Measurements from ENCODE around the gene MYO9B.

Gene MYO9B, protein sequence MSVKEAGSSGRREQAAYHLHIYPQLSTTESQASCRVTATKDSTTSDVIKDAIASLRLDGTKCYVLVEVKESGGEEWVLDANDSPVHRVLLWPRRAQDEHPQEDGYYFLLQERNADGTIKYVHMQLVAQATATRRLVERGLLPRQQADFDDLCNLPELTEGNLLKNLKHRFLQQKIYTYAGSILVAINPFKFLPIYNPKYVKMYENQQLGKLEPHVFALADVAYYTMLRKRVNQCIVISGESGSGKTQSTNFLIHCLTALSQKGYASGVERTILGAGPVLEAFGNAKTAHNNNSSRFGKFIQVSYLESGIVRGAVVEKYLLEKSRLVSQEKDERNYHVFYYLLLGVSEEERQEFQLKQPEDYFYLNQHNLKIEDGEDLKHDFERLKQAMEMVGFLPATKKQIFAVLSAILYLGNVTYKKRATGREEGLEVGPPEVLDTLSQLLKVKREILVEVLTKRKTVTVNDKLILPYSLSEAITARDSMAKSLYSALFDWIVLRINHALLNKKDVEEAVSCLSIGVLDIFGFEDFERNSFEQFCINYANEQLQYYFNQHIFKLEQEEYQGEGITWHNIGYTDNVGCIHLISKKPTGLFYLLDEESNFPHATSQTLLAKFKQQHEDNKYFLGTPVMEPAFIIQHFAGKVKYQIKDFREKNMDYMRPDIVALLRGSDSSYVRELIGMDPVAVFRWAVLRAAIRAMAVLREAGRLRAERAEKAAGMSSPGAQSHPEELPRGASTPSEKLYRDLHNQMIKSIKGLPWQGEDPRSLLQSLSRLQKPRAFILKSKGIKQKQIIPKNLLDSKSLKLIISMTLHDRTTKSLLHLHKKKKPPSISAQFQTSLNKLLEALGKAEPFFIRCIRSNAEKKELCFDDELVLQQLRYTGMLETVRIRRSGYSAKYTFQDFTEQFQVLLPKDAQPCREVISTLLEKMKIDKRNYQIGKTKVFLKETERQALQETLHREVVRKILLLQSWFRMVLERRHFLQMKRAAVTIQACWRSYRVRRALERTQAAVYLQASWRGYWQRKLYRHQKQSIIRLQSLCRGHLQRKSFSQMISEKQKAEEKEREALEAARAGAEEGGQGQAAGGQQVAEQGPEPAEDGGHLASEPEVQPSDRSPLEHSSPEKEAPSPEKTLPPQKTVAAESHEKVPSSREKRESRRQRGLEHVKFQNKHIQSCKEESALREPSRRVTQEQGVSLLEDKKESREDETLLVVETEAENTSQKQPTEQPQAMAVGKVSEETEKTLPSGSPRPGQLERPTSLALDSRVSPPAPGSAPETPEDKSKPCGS (N-terminal part only)

DNA sequence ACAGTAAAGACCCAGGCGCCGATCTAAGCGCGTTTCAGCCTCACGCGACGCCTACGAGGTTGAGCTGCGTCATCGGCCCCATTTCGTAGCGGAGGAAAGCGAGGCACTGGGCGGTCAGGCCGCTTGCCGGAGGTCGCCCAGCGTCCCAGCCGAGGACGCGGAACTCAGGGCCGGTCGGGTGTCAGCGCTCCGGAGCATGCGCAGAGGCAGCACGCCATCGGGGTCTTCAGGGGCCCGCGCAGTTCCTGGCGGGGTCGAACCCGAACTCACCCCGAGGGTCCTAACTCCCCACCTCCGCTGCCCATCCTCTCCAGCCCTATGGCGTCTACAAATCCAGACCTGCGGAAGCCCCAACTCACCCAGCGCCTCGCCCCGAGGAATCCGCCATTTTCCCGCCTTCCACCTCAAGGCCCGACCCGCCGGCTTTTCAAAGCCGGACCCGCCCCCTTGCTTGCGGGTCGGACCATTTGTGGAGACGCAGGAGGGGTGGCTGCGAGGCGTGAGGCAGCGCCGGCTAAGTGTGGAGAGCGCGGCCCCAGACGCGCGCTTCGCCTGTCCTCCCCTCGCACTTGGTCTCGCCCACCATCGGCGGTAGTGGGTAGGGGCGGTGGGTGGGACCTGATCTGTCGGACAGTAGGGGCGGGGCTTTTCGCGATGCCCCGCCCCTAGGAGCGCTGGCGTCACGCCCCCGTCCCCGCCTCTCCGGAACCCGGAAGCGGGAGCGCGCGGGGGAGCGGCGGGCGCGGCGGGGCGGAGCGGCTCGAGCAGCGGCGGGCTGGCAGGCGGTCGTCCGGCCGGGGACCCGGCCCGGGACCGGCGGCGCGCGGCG lies at the start of gene MYO9B, which contains the start of gene HAUS8:
Gene MYO9B (plus strand): TSS at position 743 of the 829 bp plus-strand sequence. CDS start 25,941 bp downstream, outside the sequence.
Gene HAUS8 (minus strand): TSS at position 418 of the 829 bp plus-strand sequence. CDS start 30 bp downstream, at position 388.
- DNase-seq = peak; percentile 92 to 96

DNA sequence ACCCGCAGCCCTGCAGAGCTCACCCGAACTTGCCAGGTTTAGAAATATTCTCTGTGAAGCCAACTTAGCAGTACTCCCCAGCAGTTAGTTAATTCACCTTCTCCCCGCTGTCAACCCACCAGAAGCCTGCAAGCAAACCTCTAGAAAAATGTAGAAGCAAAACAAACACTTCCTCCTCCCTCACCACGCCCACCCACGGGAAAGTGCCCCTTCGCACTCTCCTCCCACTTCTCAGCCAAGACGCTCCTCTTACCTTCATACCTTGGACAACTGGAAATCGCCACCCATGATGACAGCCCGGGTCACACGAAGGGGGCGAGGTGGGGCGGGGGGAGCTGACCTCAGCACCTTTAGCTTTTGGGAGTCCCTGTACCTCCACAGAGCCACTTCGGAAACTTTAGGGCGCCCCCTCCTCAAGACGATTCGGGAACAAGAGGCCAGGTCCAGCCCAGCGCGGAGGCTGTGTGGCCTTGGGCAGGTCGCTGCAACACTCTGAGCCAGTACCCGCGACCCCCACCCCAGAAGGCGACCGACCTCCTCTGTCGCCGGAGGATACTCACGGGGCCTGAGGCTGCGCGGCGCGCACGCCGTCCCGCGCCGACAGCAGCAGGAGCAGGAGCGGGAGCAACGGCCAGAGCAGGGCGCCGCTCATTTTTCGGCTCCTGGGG lies 49.5 kb upstream of the MYO9B start:
- DNase-seq = peak in 1 of 2 donors; percentile 12

DNA sequence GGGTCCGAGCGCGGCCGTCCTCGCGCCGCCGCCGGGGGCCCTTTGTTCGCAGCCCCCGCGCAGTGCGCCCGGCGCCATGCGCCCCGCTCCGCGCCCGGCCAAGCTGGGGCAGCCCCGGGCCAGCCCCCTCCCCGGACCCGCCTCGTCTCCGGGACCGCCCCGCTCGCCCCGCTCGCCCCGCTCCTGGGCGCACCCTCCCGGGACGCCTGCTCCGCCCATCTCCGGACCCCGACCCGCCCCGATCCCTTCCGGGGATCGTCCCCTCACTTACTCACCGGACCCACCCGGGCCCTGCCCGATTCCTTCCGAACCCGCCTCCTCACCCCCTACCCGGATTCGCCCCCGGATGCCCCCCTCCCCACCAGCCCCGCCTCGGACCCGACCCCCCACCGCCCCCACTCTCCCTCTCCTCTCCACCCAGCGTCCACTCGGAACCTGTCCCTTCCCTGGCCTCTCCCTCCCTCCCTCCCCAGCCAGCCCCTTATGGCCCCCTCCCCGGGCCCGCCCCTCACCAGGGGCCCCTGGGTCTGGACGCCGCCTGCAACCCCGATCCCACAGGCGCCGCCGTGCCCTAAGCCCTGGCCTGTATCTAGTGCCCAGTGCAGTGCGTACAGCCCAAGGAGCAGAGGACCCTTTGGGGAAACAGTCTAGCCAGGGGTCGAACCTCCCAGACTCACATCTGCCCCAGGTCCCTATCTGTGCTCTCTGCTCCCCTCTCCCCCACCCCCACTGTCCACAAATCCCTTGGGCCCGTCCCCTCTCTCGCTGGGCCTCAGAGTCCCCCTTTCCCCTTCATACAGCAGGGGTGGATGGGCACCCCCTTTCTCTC lies 48.7 kb upstream of the MYO9B start, which contains the start of gene CPAMD8:
Gene CPAMD8 (minus strand): TSS at position 105 of the 829 bp plus-strand sequence. CDS start 168 bp downstream, outside the sequence.
- no peak for DNase-seq

DNA sequence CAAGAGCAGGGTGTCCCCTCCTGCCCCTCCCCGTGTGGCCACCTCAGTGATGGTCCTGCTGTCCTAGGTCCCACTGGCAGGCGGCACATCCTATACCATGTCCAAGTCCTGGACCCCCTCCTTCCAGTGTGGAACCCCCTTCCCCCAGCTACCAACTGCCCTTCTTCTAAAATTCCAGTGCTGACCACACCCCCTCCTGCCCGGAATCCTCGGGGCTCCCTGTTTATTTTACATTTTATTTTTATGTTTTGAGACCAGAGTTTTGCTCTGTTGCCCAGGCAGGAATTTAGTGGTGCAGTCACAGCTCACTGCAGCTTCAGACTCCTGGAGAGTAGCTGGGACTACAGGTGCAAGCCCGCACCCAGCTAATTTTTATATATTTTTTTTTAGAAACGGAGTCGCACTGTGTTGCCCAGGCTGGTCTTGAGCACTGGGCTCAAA lies 48.0 kb upstream of the MYO9B start:
- DNase-seq = no peak

DNA sequence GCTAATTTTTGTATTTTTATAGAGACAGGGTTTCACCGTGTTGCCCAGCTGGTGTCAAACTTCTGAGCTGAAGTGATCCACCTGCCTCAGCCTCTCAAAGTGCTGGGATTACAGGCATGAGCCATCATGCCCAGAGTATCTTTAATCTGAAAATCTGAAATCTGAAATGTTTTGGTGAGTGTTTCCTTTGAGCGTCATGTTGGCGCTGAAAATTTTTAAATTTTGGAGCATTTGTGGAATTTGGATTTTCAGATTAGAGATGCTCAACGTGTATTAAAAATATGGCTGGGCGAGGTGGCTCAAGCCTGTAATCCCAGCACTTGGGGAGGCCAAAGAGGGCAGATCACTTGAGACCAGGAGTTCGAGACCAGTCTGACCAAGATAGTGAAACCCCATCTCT lies 43.8 kb upstream of the MYO9B start:
- no peak for DNase-seq

DNA sequence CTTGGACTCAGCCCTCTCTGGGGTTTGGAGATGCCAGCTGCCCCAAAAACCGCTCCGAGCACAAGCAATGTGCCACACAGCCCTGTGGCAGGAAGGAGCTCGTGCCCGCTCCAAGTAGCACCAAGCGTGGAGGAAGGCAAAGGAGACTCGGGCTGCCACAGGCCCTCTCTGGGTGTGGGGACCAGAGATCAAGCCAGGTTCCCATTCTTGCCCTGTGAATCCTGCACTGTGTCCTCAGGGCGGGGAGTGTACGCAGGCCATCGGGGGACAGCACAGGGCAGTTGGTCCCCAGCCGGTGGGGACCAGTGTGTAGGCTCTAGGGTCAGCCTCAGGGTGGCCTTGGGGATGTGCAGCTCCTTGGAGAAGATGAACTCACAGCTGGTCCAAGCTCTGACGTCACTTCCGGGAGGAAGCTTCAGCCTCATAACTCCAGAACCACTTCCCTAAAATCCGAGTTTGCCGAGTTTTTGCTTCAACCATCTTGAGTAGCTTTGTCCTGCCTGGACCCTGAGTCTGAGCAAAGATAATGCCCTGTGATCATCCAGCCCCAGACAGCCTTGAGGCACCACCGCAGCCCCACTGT lies 39.6 kb upstream of the MYO9B start:
- DNase-seq = peak in 1 of 2 donors; percentile 43

DNA sequence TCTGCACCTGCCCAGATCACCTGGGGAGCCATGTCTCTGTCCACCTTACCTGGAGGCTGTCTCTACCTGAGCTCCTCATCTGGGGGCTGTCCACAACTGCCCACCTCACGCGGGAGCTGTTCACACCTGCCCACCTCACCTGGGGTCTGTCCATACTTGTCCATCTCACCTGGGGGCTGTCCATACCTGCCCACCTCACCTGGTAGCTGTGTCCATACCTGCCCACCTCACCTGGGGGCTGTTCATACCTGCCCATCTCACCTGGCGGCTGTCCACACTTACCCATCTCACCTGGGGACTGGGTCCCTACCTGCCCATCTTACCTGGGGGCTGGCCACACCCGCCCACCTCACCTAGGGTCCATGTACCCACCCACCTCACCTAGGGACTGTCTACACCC lies 38.9 kb upstream of the MYO9B start:
- no peak for DNase-seq

DNA sequence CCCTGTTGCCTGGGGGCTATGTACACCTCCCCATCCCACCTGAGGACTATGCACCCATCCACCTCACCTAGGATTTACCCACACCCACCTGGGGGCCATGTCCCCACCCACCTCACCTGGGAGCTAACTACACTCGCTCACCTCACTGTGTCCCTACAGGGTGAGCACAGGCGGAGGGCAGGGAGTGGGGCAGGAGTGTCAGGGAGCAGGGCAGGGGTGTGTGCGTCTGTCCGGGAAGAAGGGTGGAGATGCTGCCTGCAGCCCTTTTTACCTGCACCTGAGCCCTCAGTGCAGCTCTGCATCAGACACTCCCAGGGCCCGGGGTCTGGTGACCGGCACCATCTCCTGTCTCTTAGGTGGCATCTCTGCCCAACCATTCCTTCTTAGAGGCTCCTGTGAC lies 38.4 kb upstream of the MYO9B start:
- DNase-seq = no peak

DNA sequence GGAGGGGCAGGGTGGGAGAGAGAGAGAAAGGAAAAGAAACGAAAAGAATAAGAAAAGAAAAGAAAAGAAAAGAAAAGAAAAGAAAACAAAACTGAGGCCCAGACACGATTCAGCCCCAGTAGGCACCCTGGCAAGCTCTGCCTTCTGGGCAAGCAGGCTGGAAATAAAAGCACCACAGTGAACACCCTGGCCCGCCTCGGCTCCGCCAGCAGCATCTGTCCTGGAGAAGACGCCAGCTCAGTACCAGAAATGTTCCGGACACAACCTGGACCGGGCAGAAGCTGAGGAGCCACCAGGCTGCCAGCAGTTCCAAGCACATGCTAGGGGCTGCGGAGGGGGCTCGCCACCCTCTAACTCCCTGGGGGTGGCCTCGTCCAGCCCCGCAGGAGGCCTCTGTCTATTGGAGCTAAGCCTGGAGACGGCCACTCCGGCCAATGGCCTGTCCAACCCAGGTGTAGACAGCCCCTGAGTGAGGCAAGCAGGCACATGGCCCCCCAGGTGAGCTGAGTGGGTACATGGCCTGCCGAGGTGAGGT lies 37.5 kb upstream of the MYO9B start:
- DNase-seq = no peak

DNA sequence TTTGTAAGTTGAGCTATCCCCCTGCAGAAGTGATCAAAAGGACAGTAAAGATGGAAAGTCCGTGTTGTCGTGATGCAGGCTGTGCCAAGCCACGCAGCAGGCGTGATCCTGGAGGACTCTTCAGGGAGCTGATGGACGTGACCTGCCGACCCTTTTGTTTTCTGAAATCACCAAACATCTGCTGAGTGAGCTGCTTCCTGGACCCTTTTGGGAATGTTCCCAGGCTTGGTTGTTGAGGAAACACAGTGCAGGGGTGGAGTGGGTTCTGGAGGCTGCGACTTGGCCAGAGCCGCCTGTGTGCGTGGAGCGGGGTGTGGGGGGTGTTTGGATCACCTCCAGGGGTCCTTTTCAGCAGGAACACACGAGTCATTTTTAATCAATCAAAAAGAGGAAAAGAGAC lies 33.6 kb upstream of the MYO9B start:
- DNase-seq = no peak

DNA sequence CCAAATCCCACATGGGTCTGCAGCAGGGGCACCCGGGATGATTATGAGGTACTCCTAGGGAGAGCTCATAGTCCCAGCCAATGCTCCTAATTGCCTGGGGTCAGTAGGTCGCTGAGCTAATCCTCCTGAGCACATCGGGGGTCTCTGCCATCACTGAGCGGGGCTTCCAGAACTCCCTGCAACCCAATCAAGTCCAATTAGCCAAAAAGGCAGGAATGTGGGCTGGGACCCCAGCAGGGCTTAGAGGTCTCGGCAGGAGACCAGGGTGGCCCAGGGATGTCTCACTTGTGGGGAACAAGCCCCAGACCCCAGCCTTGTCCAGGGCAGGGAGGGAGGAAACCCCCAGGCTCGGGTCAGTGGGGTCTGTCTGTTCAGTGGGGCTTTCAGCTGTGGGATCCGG lies 31.8 kb upstream of the MYO9B start:
- DNase-seq = no peak

DNA sequence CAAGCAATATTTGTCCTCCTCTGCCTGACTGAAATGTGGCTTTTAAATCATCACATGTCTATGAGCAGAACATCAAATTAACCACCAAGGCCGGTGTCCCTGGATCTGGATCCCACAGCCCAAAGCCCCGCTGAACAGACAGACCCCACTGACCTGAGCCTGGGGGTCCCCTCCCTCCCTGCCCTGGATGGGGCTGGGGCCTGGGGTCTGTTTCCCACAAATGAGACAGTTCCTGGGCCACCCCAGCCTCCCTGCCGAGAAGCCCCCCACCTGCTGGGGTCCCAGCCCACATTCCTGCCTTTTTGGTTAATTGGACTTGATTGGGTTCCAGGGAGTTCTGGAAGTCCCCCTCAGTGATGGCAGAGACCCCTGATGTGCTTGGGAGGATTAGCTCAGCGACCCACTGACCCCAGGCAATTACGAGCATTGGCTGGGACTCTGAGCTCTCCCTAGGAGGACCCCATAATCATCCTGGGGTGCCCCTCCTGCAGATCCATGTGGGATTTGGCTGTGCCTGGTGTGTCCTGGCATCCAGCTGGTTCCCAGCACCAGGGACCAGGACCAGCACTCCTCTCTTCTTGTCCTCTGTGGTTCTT lies 29.6 kb upstream of the MYO9B start:
- no peak for DNase-seq

DNA sequence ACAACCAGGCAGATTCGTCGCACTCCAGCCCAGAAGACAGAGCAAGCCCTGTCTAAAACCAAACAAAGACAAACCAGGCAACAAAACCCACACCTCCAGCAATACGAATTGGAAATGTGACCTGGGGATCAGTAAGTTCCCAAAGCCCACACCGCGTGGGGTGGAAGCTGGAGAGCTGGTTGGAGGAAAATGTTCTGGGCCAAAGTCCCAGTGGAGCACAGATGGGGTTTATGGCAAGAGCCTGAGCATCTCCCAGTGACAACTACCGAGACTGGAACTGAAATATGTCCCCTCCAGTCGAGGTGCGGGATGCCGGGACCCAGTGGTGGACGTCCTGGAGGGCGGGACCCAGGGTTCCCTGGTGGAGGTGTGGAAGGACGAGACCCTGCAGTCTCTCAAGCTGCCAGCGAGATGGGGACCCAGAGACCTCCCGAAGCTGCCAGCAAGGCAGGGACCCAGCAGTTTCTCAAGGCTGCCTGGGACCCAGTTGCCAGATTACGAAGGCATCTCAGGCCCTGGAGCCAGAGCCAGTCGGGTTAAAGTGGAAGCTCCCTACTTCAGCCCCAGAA lies 26.6 kb upstream of the MYO9B start:
- no peak for DNase-seq

DNA sequence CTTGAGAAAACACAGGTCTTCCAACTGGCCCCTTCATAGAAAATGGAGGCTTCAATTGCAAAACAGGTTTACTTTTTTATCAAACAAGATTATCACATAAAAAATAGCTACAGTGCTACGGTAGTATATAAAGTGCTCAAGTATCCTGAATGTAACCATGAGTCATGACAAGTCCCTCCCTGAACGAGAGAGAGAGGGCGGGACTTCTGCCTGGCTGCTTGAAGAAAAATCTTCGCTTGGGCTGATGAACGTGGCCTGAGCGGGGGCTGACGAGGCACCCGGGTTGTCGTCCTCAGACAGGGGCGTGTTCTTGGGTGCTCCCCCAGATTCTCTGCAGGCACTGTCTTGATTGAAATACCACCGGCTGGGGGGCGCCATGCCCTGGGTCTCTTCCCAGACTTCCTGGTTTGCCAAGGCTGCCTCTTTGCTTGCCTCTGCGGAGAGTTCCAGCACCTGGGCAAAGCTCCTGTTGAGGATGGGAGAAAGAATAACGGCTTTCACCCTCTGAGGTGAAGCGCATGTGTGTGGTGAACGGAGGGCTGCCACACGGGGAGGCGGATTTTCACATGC lies 25.8 kb upstream of the MYO9B start:
- no peak for DNase-seq

DNA sequence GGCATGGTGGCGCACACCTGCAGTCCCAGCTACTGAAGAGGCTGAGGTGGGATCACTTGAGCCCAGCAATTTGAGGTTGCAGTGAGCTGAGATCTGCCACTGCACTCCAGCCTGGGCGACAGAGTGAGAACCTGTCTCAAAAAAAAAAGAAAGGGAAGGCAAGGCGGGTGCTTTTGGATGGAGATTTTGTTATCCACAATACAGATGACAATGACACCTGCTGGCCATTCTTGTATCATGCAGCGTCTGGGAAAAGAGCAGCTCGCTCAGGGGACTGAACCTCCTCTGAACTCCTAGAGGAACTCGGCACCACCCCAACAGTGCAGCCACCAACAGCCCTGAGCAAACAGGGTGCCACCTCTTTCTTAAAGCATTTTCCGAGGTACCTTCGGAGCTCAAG lies 23.1 kb upstream of the MYO9B start:
- DNase-seq = peak in 1 of 2 donors; percentile 30

DNA sequence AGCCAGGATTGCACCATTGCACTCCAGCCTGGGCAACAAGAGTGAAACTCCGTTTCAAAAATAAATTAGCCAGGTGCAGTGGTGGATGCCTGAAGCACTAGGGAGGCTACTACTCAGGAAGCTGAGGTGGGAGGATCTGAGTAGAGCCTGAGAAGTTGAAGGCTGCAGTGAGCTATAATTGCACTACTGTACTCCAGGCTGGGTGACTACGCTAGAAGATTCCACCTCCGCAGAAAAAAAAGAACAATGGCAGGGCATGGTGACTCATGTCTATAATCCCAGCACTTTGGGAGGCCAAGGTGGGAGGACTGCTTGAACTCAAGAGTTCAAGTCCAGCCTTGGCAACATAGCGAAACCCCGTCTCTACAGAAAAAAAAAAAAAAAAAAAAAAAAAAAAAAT lies 20.8 kb upstream of the MYO9B start:
- no peak for DNase-seq

DNA sequence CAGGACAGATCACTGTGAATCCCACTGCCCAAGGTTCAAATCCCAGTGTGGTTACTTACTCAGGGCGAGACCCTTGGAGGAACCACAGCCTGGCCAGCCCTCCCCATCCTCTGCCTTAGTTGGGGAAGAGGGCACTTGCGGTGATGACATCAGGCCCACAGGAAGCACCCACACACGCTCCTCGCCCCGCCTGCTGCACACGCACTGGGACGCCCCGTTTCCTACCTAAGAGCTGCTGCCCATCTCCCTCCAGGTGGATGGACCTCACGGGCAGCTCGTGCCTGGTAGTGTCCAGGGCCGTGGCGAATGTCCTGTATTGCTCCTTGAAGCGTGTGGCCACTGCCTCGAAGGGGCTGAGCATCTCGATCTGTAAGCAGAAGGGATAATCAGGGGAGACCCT lies 19.9 kb upstream of the MYO9B start:
- no peak for DNase-seq

DNA sequence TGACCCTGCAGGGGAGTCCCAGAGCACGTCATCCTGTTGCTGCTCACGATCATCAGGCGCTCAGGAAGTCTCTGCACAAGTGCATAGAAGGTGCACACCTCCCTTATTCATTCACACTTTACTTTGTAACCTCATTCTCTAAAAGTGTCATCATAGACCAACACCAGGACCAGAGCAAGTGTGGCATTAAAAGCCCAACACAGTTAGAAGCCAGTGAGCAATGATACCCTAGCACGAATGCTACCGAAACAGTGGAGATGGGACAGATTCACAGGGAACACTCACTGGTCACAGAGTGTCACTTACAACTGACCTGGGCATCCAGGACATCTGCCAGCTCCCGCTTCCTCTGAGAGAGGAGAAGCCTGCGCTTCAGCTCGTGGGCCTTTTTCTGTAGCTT lies 17.3 kb upstream of the MYO9B start:
- DNase-seq = no peak
